ENCODE data around the gene GPR180.

GRCh38 chr13:94620286-94620896, 18.7 kb downstream of the GPR180 start:
- TF ChIP-seq, protein P1, sequence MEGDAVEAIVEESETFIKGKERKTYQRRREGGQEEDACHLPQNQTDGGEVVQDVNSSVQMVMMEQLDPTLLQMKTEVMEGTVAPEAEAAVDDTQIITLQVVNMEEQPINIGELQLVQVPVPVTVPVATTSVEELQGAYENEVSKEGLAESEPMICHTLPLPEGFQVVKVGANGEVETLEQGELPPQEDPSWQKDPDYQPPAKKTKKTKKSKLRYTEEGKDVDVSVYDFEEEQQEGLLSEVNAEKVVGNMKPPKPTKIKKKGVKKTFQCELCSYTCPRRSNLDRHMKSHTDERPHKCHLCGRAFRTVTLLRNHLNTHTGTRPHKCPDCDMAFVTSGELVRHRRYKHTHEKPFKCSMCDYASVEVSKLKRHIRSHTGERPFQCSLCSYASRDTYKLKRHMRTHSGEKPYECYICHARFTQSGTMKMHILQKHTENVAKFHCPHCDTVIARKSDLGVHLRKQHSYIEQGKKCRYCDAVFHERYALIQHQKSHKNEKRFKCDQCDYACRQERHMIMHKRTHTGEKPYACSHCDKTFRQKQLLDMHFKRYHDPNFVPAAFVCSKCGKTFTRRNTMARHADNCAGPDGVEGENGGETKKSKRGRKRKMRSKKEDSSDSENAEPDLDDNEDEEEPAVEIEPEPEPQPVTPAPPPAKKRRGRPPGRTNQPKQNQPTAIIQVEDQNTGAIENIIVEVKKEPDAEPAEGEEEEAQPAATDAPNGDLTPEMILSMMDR (IDR thresholded peaks at IDR 0.05): peak in 5 of 6 experiments; percentile 55 to 79 (median 59)
- TF ChIP-seq POLR2A (IDR thresholded peaks at IDR 0.05): no peak
